PC-3 (cell line): ENCODE data around the gene RAD9A. TPM values are rescaled to one million over a fixed set of nuclear protein-coding genes. Genes with fewer than 3 reads are reported as not detected.

Source experiments
- ATAC-seq: fragments of 200-7000 bp; cut with Tn5 transposase; 2 replicates; pipeline ENCODE4 v1.9.1; 2020; ENCODE audit warnings: mild to moderate bottlenecking, moderate library complexity
- BruUV-seq: library from RNA; stranded (reverse); fragments of 400-500 nt; replicated peaks from 2 replicates; lab custom pipeline; 2021; lab: Mats Ljungman, UMichigan
- CTCF ChIA-PET: fragments of 300-600 bp; sonication (Branson Sonifier 250); formaldehyde crosslinking; loops from one replicate; lab custom pipeline; 2022; ENCODE audit warnings: antibody characterized with exemption; lab: Charles Lee
- POLR2A ChIA-PET: fragments of 300-600 bp; sonication (Branson Sonifier 250); formaldehyde crosslinking; loops from one replicate; lab custom pipeline; 2022; ENCODE audit warnings: antibody characterized with exemption; ENCODE audit not compliant: unreplicated experiment; lab: Charles Lee
- DNase-seq: peaks from one replicate; pipeline ENCODE4 v3.0.0-alpha.2; 2015
- H2AFZ ChIP-seq: fragments of 300-600 bp; sonication (generic); 2 replicates; pipeline ENCODE4 v1.6.0; 2016; ENCODE audit warnings: antibody characterized with exemption, low read length
- H3F3A ChIP-seq: fragments of 300-600 bp; sonication (generic); one replicate; pipeline ENCODE4 v1.6.0; 2017; ENCODE audit warnings: antibody characterized with exemption, low read length, control low read depth, mild to moderate bottlenecking; ENCODE audit not compliant: unreplicated experiment
- H3K27ac ChIP-seq: fragments of 300-600 bp; sonication (generic); 2 replicates; pipeline ENCODE4 v1.5.1; 2016; ENCODE audit warnings: mild to moderate bottlenecking, low read length
- H3K27me3 ChIP-seq: fragments of 300-600 bp; sonication (generic); 2 replicates; pipeline ENCODE4 v1.6.1; 2016; ENCODE audit warnings: low read length, mixed read lengths
- H3K36me3 ChIP-seq: fragments of 300-600 bp; sonication (generic); 2 replicates; pipeline ENCODE4 v1.6.1; 2016; ENCODE audit warnings: low read depth, mixed run types, low read length, mixed read lengths
- H3K4me1 ChIP-seq: fragments of 300-600 bp; sonication (generic); 2 replicates; pipeline ENCODE4 v1.5.1; 2016; ENCODE audit warnings: low read length; ENCODE audit not compliant: insufficient read depth
- H3K4me2 ChIP-seq: fragments of 300-600 bp; sonication (generic); 2 replicates; pipeline ENCODE4 v1.6.0; 2016; ENCODE audit warnings: low read length
- H3K4me3 ChIP-seq: fragments of 300-600 bp; sonication (generic); 2 replicates; pipeline ENCODE4 v1.5.1; 2016; ENCODE audit warnings: mild to moderate bottlenecking, low read length, mixed read lengths
- H3K79me2 ChIP-seq: fragments of 300-600 bp; sonication (generic); 2 replicates; pipeline ENCODE4 v1.6.1; 2017; ENCODE audit warnings: low read length, mixed read lengths
- H3K9ac ChIP-seq: fragments of 300-600 bp; sonication (generic); 2 replicates; pipeline ENCODE4 v1.6.0; 2016; ENCODE audit warnings: mild to moderate bottlenecking, low read length
- H3K9me2 ChIP-seq: fragments of 300-600 bp; sonication (generic); replicated peaks from 2 replicates; pipeline ENCODE4 v1.6.1; 2016; ENCODE audit warnings: mixed run types, low read length, mixed read lengths
- H3K9me3 ChIP-seq: fragments of 300-600 bp; sonication (generic); 2 replicates; pipeline ENCODE4 v1.6.1; 2016; ENCODE audit warnings: low read length, mixed read lengths
- H4K20me1 ChIP-seq: fragments of 300-600 bp; sonication (generic); 2 replicates; pipeline ENCODE4 v1.6.1; 2016; ENCODE audit warnings: low read length, mixed read lengths
- CTCF ChIP-seq: fragments of 300-600 bp; sonication (generic); conservative IDR thresholded peaks from 2 replicates; pipeline ENCODE4 v1.5.1; 2017; ENCODE audit warnings: antibody characterized with exemption, low read depth, mild to moderate bottlenecking, low read length
- EZH2 ChIP-seq: fragments of 300-600 bp; sonication (generic); IDR thresholded peaks from one replicate; pipeline ENCODE4 v1.6.1; 2017; ENCODE audit warnings: antibody characterized with exemption, mild to moderate bottlenecking, low read length; ENCODE audit not compliant: unreplicated experiment
- EZH2phosphoT487 ChIP-seq: fragments of 300-600 bp; sonication (generic); IDR thresholded peaks from 2 replicates; pipeline ENCODE4 v1.6.1; 2018; ENCODE audit warnings: mild to moderate bottlenecking, antibody characterized with exemption, low read length, borderline replicate concordance
- intact Hi-C: fragments of 100-400 bp; cut with micrococcal nuclease; formaldehyde crosslinking; loops from 2 replicates; pipeline ENCODE4 v1.9.0; 2023
- total RNA-seq: library from RNA; depleted of rRNA; stranded (reverse); fragments of >200 nt; gene quantifications from 2 replicates; pipeline ENCODE4 v1.2.3, GENCODE V29; 2014

Gene RAD9A
- total RNA-seq, 1 experiment from 2014 or later = 45.5 TPM

DNA sequence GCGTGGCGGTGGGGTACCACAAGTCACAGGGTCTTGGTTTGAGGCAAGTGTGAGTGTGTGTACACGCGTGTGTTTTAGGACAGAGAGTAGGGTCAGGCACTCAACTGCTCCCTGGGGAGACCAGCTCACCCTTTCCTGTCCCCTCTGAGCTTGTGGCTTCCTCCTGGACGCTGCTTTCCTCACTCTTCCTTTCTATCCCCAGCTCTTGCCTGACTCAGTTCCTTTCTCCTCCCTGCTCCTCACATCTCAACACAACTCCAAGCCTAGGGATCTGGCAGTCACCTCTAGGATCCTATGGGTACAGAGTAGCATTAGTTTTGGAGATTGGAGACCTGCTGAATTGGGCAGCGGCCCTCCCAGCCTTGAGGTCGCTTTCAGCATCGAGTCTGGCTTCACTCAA lies 22.5 kb upstream of the RAD9A start:
- BruUV-seq = TSS peak; percentile 1
- Histone ChIP-seq H4K20me1 (peaks cover 61% of the 10 kb centered on the region), H3K79me2 (peaks cover 89% of the 10 kb centered on the region), H3K9me3 (no peaks in the 10 kb centered on the region), H3F3A (peaks cover 6% of the 10 kb centered on the region), H3K9ac (no peak overlapping the region), H3K4me1 (peaks cover 20% of the 10 kb centered on the region), H3K4me3 (no peak overlapping the region), H2AFZ (no peak overlapping the region), H3K27me3 (no peaks in the 10 kb centered on the region), H3K9me2 (no peaks in the 10 kb centered on the region), H3K27ac (no peak overlapping the region), H3K4me2 (no peak overlapping the region), H3K36me3 (peaks cover 43% of the 10 kb centered on the region; the same call in 1 of the 2 replicates)
- CTCF ChIA-PET = interaction anchor here (0.9 to 1.5 kb wide), 2 partner anchors 12 to 23 kb away, joined by 3 to 4 read pairs; no protein-coding TSS in a partner anchor
- DNase-seq = no peak
- TF ChIP-seq EZH2phosphoT487 (no peak), EZH2 (no peak), CTCF (no peak)
- intact Hi-C loops = no loop called here
- ATAC-seq = no peak
- POLR2A ChIA-PET = no interaction called here

DNA sequence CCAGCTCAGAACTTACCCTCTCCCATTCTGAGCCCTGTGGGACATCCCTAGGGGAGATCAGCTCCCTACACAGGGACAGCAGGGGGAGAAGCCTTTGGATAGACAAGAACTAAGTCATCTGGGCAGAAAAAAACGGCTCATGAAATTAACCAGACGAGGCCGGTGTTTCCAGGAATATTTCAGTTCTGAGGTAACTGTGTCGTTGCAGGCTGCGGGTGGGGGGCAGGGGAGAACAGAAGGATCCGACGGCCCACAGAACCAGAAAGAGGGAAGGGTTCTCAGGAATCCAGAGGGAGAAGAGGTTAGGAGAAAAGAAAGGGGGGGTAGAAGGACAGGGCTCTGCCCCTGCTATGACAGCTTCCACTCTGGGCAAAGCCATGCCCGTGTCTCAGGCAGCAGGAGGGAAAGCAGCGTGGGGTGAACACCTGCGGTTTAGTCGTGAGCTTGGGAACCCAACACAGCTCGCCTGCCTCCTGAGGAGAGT lies 21.9 kb upstream of the RAD9A start:
- BruUV-seq = no TSS peak
- POLR2A ChIA-PET = interaction anchor here (0.7 kb wide), 1 partner anchor 644 kb away, joined by 6 read pairs; no protein-coding TSS in a partner anchor

More for the DNA sequence above, 21.9 kb upstream of the RAD9A start:
- H3K4me2 ChIP-seq = no peak overlapping the region
- H3K27me3 ChIP-seq = no peaks in the 10 kb centered on the region
- H3K79me2 ChIP-seq = peaks cover 85% of the 10 kb centered on the region
- no peak overlapping the region for H2AFZ ChIP-seq
- intact Hi-C loops = loop anchor here (5.0 kb wide), 1 partner anchor 108 kb away; no protein-coding TSS in a partner anchor
- TF ChIP-seq CTCF (no peak), EZH2phosphoT487 (no peak), EZH2 (no peak)
- DNase-seq (no peak), ATAC-seq (no peak)
- peaks cover 55% of the 10 kb centered on the region for H4K20me1 ChIP-seq
- CTCF ChIA-PET = interaction anchor here (0.6 to 1.5 kb wide), 3 partner anchors 12 to 24 kb away, joined by 3 to 4 read pairs (median 3); no protein-coding TSS in a partner anchor
- H3K4me1 ChIP-seq = peaks cover 26% of the 10 kb centered on the region
- H3K9me2 ChIP-seq = no peaks in the 10 kb centered on the region
- peaks cover 12% of the 10 kb centered on the region for H3F3A ChIP-seq
- H3K4me3 ChIP-seq = no peak overlapping the region
- no peak overlapping the region for H3K9ac ChIP-seq
- H3K9me3 ChIP-seq = no peaks in the 10 kb centered on the region
- H3K27ac ChIP-seq = no peak overlapping the region
- H3K36me3 ChIP-seq = peaks cover 38% of the 10 kb centered on the region; the same call in 1 of the 2 replicates
